Measurements from ENCODE around the gene SYNM. TPM values are rescaled to one million over a fixed set of nuclear protein-coding genes. Genes with fewer than 3 reads are reported as not detected.

The SYNM gene
- total RNA-seq, 1 experiment from 2014 or later: 3.3 TPM

GRCh38 chr15:99168601-99169580 is 64.0 kb downstream of the SYNM start:
- DNase-seq (ENCODE audit: low read depth, low spot score): no peak
- H3K9me2 ChIP-seq (ENCODE audit: insufficient read depth): no peaks in the 10 kb centered on the region
- H2AFZ ChIP-seq (ENCODE audit: low read depth, low read length, poor library complexity, severe bottlenecking): no peak overlapping the region
- H3K4me1 ChIP-seq (ENCODE audit: control insufficient read depth in 1 of 2, insufficient read depth in 2 of 2, low read length in 2 of 2): no peaks in the 10 kb centered on the region
- H3K27me3 ChIP-seq (ENCODE audit: insufficient read depth, low read length): no peaks in the 10 kb centered on the region
- POLR2A ChIA-PET: no interaction called here
- H3K79me2 ChIP-seq (ENCODE audit: insufficient read depth, low read length): no peaks in the 10 kb centered on the region
- no peak overlapping the region for H3K4me2 ChIP-seq (ENCODE audit: low read length)
- no TSS peak for BruUV-seq (replicated peaks)
- no peak overlapping the region for H3K4me3 ChIP-seq (replicated peaks in 1 of 2; ENCODE audit: low read depth in 1 of 2, low read length in 2 of 2)
- no peak for ATAC-seq
- RAD21 ChIA-PET (ENCODE audit: low non-redundant PET in 1 of 2, low total read pairs in 2 of 2, uncharacterized antibody in 2 of 2, unreplicated experiment in 2 of 2): no interaction called here
- CTCF ChIA-PET: no interaction called here
- H3K9ac ChIP-seq (ENCODE audit: low read length): no peak overlapping the region
- no peaks in the 10 kb centered on the region for H3K9me3 ChIP-seq (ENCODE audit: control insufficient read depth in 1 of 2, insufficient read depth in 1 of 2, low read depth in 1 of 2, low read length in 2 of 2)
- H3K27ac ChIP-seq (ENCODE audit: low read depth, low read length): no peak overlapping the region
- H4K20me1 ChIP-seq (ENCODE audit: insufficient read depth): no peaks in the 10 kb centered on the region
- intact Hi-C loops (cut with micrococcal nuclease): no loop called here
- H3K36me3 ChIP-seq (ENCODE audit: control insufficient read depth in 1 of 2, insufficient read depth in 2 of 2, low read length in 2 of 2): no peaks in the 10 kb centered on the region
- no peak for TF ChIP-seq ZNF274 (IDR thresholded peaks at IDR 0.05; ENCODE audit: low read depth, low read length)
- TF ChIP-seq EZH2phosphoT487 (IDR thresholded peaks at IDR 0.05; ENCODE audit: borderline replicate concordance): no peak
- no peak for TF ChIP-seq YY1 (IDR thresholded peaks at IDR 0.05; ENCODE audit: extremely low read depth, insufficient replicate concordance, low read depth, low read length)
- TF ChIP-seq CBX3 (IDR thresholded peaks at IDR 0.05; ENCODE audit: low read depth): no peak
- no peak for TF ChIP-seq SRF (IDR thresholded peaks at IDR 0.05; ENCODE audit: low read depth)
- TF ChIP-seq ZFX (IDR thresholded peaks at IDR 0.05): no peak
- TF ChIP-seq, protein P1, sequence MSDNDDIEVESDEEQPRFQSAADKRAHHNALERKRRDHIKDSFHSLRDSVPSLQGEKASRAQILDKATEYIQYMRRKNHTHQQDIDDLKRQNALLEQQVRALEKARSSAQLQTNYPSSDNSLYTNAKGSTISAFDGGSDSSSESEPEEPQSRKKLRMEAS (IDR thresholded peaks at IDR 0.05): no peak
- TF ChIP-seq, protein P2, sequence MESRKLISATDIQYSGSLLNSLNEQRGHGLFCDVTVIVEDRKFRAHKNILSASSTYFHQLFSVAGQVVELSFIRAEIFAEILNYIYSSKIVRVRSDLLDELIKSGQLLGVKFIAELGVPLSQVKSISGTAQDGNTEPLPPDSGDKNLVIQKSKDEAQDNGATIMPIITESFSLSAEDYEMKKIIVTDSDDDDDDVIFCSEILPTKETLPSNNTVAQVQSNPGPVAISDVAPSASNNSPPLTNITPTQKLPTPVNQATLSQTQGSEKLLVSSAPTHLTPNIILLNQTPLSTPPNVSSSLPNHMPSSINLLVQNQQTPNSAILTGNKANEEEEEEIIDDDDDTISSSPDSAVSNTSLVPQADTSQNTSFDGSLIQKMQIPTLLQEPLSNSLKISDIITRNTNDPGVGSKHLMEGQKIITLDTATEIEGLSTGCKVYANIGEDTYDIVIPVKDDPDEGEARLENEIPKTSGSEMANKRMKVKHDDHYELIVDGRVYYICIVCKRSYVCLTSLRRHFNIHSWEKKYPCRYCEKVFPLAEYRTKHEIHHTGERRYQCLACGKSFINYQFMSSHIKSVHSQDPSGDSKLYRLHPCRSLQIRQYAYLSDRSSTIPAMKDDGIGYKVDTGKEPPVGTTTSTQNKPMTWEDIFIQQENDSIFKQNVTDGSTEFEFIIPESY (IDR thresholded peaks at IDR 0.05; ENCODE audit: extremely low read depth, insufficient replicate concordance, low read length): no peak
- TF ChIP-seq TCF7L2 (IDR thresholded peaks at IDR 0.05; ENCODE audit: borderline replicate concordance, extremely low read depth, insufficient read depth, insufficient read length): no peak
- no peak for TF ChIP-seq SIN3A (IDR thresholded peaks at IDR 0.05; ENCODE audit: low read depth)
- TF ChIP-seq ELF1 (IDR thresholded peaks at IDR 0.05; ENCODE audit: borderline replicate concordance, low read depth): no peak
- TF ChIP-seq POLR2A (IDR thresholded peaks at IDR 0.05; ENCODE audit: borderline replicate concordance, extremely low read depth, insufficient read depth, insufficient read length): no peak
- no peak for TF ChIP-seq EZH2 (IDR thresholded peaks at IDR 0.05)
- TF ChIP-seq JUND (IDR thresholded peaks at IDR 0.05): no peak
- TF ChIP-seq SP1 (IDR thresholded peaks at IDR 0.05; ENCODE audit: low read depth): no peak
- no peak for TF ChIP-seq POLR2AphosphoS5 (IDR thresholded peaks at IDR 0.05; ENCODE audit: low read depth, low read length)
- TF ChIP-seq, protein P3, sequence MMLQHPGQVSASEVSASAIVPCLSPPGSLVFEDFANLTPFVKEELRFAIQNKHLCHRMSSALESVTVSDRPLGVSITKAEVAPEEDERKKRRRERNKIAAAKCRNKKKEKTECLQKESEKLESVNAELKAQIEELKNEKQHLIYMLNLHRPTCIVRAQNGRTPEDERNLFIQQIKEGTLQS (IDR thresholded peaks at IDR 0.05): no peak
- TF ChIP-seq CTCF (IDR thresholded peaks at IDR 0.05 in 2 of 3, conservative IDR thresholded peaks at IDR 0.05 in 1 of 3; ENCODE audit: borderline replicate concordance in 1 of 3, insufficient read depth in 1 of 3, low read depth in 2 of 3, low read length in 2 of 3): no peak

Measured in HCT116 (cell line).